A549 (cell line): ENCODE results near the gene ZNF385A. TPM values are rescaled to one million over a fixed set of nuclear protein-coding genes. Genes with fewer than 3 reads are reported as not detected.

Experiments used
- ATAC-seq, 2 experiments: fragments of 200-7000 bp in 1 of 2; fragments of >200 bp in 1 of 2; cut with Nextera tagmentation in 1 of 2; cut with Tn5 transposase in 1 of 2; 3 replicates each; pipeline versions ENCODE4 v1.8.0 to v1.9.1; 2018 to 2020; ENCODE audit warnings: mild to moderate bottlenecking in 1 of 2, moderate library complexity in 1 of 2
- CTCF ChIA-PET: fragments of 300-600 bp; sonication (Branson Sonifier 250); formaldehyde crosslinking; extraction: SDS; loops from one replicate; lab custom pipeline; 2021; ENCODE audit warnings: antibody characterized with exemption, inconsistent platforms; lab: Yijun Ruan, JAX
- POLR2A ChIA-PET: fragments of 350-600 bp; formaldehyde crosslinking; extraction: SDS; loops from one replicate; lab custom pipeline; 2021; ENCODE audit warnings: antibody characterized with exemption, inconsistent platforms; lab: Yijun Ruan, JAX
- DNase-seq, 2 experiments: peaks; one replicate each; pipeline versions ENCODE4 v3.0.0 to v3.0.0-alpha.2; 2011 to 2016; ENCODE audit warnings: low read depth in 1 of 2, low spot score in 1 of 2
- FAIRE-seq: peaks from 2 replicates; lab custom pipeline; 2011; peaks lifted over from hg19 to GRCh38; lab: Jason Lieb, UNC
- H3K27ac ChIP-seq, 2 experiments: fragments of >200 bp; sonication (Bioruptor Twin); formaldehyde crosslinking; 3 replicates each; pipeline ENCODE4 v1.5.1; 2016 to 2017
- H3K4me1 ChIP-seq: fragments of >200 bp; sonication (Bioruptor Twin); formaldehyde crosslinking; 3 replicates; pipeline ENCODE4 v1.6.1; 2016
- H3K4me2 ChIP-seq: fragments of >200 bp; sonication (Bioruptor Twin); formaldehyde crosslinking; 3 replicates; pipeline ENCODE4 v1.6.1; 2016
- H3K4me3 ChIP-seq: fragments of >200 bp; sonication (Bioruptor Twin); formaldehyde crosslinking; 3 replicates; pipeline ENCODE4 v1.5.1; 2016
- H3K9me3 ChIP-seq: fragments of >200 bp; sonication (Bioruptor Twin); formaldehyde crosslinking; 3 replicates; pipeline ENCODE4 v1.6.1; 2016
- BHLHE40 ChIP-seq: IDR thresholded peaks from 2 replicates; pipeline ENCODE4 v1.6.1; 2012; ENCODE audit warnings: low read depth, low read length, inconsistent platforms
- CEBPB ChIP-seq, 2 experiments: fragments of >200 bp in 1 of 2; sonication (Bioruptor Twin) in 1 of 2; formaldehyde crosslinking in 1 of 2; IDR thresholded peaks; 2 replicates each; pipeline ENCODE4 v1.6.1; 2012 to 2016
- CHD4 ChIP-seq: fragments of 200-600 bp; sonication (generic); IDR thresholded peaks from 2 replicates; pipeline ENCODE4 v1.6.1; 2016; ENCODE audit warnings: antibody characterized with exemption, mild to moderate bottlenecking, borderline replicate concordance
- EP300 ChIP-seq, 2 experiments: fragments of >200 bp; sonication (Bioruptor Twin); formaldehyde crosslinking; IDR thresholded peaks; 2 replicates in 1 of 2; 3 replicates in 1 of 2; pipeline ENCODE4 v1.6.1; 2016 to 2017
- ESRRA ChIP-seq: fragments of 150-350 bp; IDR thresholded peaks from 2 replicates; pipeline ENCODE4 v1.6.1; 2014; ENCODE audit warnings: mild to moderate bottlenecking, low read length, borderline replicate concordance
- FOSL2 ChIP-seq, 2 experiments: fragments of 450-650 bp in 1 of 2; fragments of >200 bp in 1 of 2; sonication (Bioruptor Twin) in 1 of 2; formaldehyde crosslinking; IDR thresholded peaks; 2 replicates each; pipeline versions ENCODE4 v1.5.0 to v1.6.1; 2016 to 2020; ENCODE audit warnings: mild to moderate bottlenecking in 1 of 2, moderate library complexity in 1 of 2
- GATA3 ChIP-seq: IDR thresholded peaks from 2 replicates; pipeline ENCODE4 v1.6.1; 2012; ENCODE audit warnings: borderline replicate concordance
- HDAC2 ChIP-seq: fragments of 200-600 bp; sonication (generic); IDR thresholded peaks from 2 replicates; pipeline ENCODE4 v1.6.1; 2016
- HOXB5 ChIP-seq: fragments of 250-450 bp; sonication (Bioruptor Pico); IDR thresholded peaks from 2 replicates; pipeline ENCODE4 v1.5.0; 2020; ENCODE audit warnings: mild to moderate bottlenecking, moderate library complexity
- JUN ChIP-seq, 2 experiments: fragments of >200 bp; sonication (Bioruptor Twin); formaldehyde crosslinking; IDR thresholded peaks; 2 replicates in 1 of 2; 3 replicates in 1 of 2; pipeline ENCODE4 v1.6.1; 2016 to 2017
- KDM1A ChIP-seq: fragments of 200-600 bp; sonication (generic); IDR thresholded peaks from 2 replicates; pipeline ENCODE4 v1.6.1; 2016; ENCODE audit warnings: low read depth, mild to moderate bottlenecking
- MAFK ChIP-seq: fragments of 450-650 bp; IDR thresholded peaks from 2 replicates; pipeline ENCODE4 v1.6.1; 2014; ENCODE audit not compliant: partially characterized antibody
- NPAS2 ChIP-seq: fragments of 250-450 bp; sonication (Bioruptor Pico); IDR thresholded peaks from 2 replicates; pipeline ENCODE4 v1.8.0; 2022; ENCODE audit warnings: mild to moderate bottlenecking, moderate library complexity, borderline replicate concordance
- PBX3 ChIP-seq: IDR thresholded peaks from 2 replicates; pipeline ENCODE4 v1.6.1; 2012
- RAD21 ChIP-seq, 2 experiments: fragments of >200 bp in 1 of 2; sonication (Bioruptor Twin) in 1 of 2; formaldehyde crosslinking in 1 of 2; IDR thresholded peaks in 1 of 2; conservative IDR thresholded peaks in 1 of 2; 2 replicates in 1 of 2; 3 replicates in 1 of 2; pipeline ENCODE4 v1.6.1; 2012 to 2018; ENCODE audit warnings: inconsistent platforms in 1 of 2
- RCOR1 ChIP-seq: fragments of 150-350 bp; IDR thresholded peaks from 2 replicates; pipeline ENCODE4 v1.6.1; 2014; ENCODE audit warnings: antibody characterized with exemption, low read length, low read depth
- RNF2 ChIP-seq: fragments of 200-600 bp; sonication (generic); IDR thresholded peaks from 2 replicates; pipeline ENCODE4 v1.6.1; 2016; ENCODE audit warnings: low read depth, mild to moderate bottlenecking, antibody characterized with exemption, moderate library complexity, borderline replicate concordance
- SMC3 ChIP-seq: fragments of >200 bp; sonication (Bioruptor Twin); formaldehyde crosslinking; IDR thresholded peaks from 3 replicates; pipeline ENCODE4 v1.6.1; 2018; ENCODE audit warnings: inconsistent platforms
- USF2 ChIP-seq: fragments of 450-650 bp; IDR thresholded peaks from 2 replicates; pipeline ENCODE4 v1.6.1; 2014; ENCODE audit warnings: antibody characterized with exemption
- ZC3H11A ChIP-seq: fragments of 450-650 bp; IDR thresholded peaks from 2 replicates; pipeline ENCODE4 v1.6.1; 2014; ENCODE audit warnings: antibody characterized with exemption, mild to moderate bottlenecking
- ZNF302 ChIP-seq: fragments of 250-450 bp; sonication (Bioruptor Pico); IDR thresholded peaks from 2 replicates; pipeline ENCODE4 v1.9.0; 2021; ENCODE audit warnings: inconsistent platforms, mild to moderate bottlenecking, moderate library complexity
- ZSCAN20 ChIP-seq: fragments of 250-450 bp; sonication (Bioruptor Pico); IDR thresholded peaks from 2 replicates; pipeline ENCODE4 v1.8.0; 2022; ENCODE audit warnings: mild to moderate bottlenecking, moderate library complexity
- WGBS: methylation state at CpG from one replicate; pipeline ENCODE4 v1.1.6; 2017; ENCODE audit errors: missing lambda C conversion rate; 5-methylcytosine and 5-hydroxymethylcytosine counted together
- polyA plus RNA-seq, 4 experiments: library from polyadenylated mRNA; depleted of rRNA in 3 of 4; stranded (reverse); fragments of >200 nt; fragmentation: RNase III in 1 of 4; extraction: RNeasy Plus Mini Kit Qiagen cat#74134 plus additional on column Dnase treatment in 1 of 4; gene quantifications; 2 replicates in 3 of 4; 3 replicates in 1 of 4; pipeline ENCODE4 v1.2.3, GENCODE V29; 2011 to 2017
- TF ChIP-seq, protein P1 (sequence below): IDR thresholded peaks from 2 replicates; pipeline ENCODE4 v1.6.1; 2012
- TF ChIP-seq, protein P2 (sequence below): fragments of >200 bp; sonication (Bioruptor Twin); formaldehyde crosslinking; IDR thresholded peaks from 3 replicates; pipeline ENCODE4 v1.5.1; 2016

Gene ZNF385A
- polyA plus RNA-seq, 2 of the 4 experiments (the other 2 are of a cell fraction) = 1.8 to 14.9 TPM

GRCh38 chr12:54364413-54364812 lies 20.1 kb downstream of the ZNF385A start, which contains the start of gene GPR84 (continued):
- TF ChIP-seq NPAS2 (CRISPR knock-in tag) (no peak), ZSCAN20 (CRISPR knock-in tag) (no peak), MAFK (no peak)

- TF ChIP-seq HOXB5 = no peak
- no peak for TF ChIP-seq EP300 (IDR thresholded peaks at IDR 0.05)
- TF ChIP-seq RCOR1 = no peak
- no peak for TF ChIP-seq MAFK
- no peak for TF ChIP-seq GATA3
- no peak for TF ChIP-seq FOSL2 (IDR thresholded peaks at IDR 0.05)
- TF ChIP-seq FOSL2 (CRISPR knock-in tag; IDR thresholded peaks at IDR 0.05) = no peak
- TF ChIP-seq CEBPB (IDR thresholded peaks at IDR 0.05) = no peak
- no peak for TF ChIP-seq ZNF302 (CRISPR knock-in tag)
- no peak for TF ChIP-seq HDAC2
- 61% methylated on average over 6 of the region's 6 CpGs for WGBS
- H3K9me3 ChIP-seq = no peaks in the 10 kb centered on the region
- ChIA-PET CTCF (interaction anchor here (0.6 to 9.2 kb wide), 15 partner anchors 7 to 378 kb away, joined by 3 to 125 read pairs (median 5); partner anchors contain the start of gene HOXC10), POLR2A (no interaction called here)
- no peak overlapping the region for H3K4me2 ChIP-seq
- no peak overlapping the region for H3K4me3 ChIP-seq
- ATAC-seq (no peak), DNase-seq (no peak), FAIRE-seq (no peak)
- H3K27ac ChIP-seq = no peak overlapping the region
- H3K4me1 ChIP-seq = peaks cover 20% of the 10 kb centered on the region
Observed at GRCh38 chr12:54363618-54364017, 20.9 kb downstream of the ZNF385A start.

DNA sequence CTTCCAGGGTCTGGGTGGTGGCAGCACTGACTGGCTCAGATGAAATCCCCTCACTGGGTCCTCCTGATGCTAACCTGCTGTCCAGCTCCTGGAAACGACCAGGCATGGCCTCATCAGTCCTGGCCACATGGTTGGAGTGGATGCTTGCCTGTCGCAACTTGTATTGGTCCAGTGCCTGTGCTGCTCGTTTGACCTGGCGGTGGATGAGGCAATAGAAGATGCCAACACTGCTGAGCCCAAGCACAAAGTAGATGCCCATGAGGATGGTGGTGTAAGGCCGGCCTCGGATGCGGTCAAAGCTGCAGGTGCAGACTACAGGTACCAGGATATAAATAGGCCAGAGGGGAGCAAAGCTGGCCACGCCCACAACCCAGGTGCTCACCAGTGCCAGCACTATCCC lies 21.5 kb downstream of the ZNF385A start:
- DNase-seq (no peak), FAIRE-seq (no peak), ATAC-seq (no peak)
- WGBS = 88% methylated on average over 6 of the region's 8 CpGs
- ChIA-PET POLR2A (no interaction called here), CTCF (interaction anchor here (0.5 to 9.2 kb wide), 19 partner anchors 8 to 616 kb away, joined by 3 to 125 read pairs (median 5); partner anchors contain the start of gene HOXC10)
- no peak overlapping the region for H3K4me2 ChIP-seq
- TF ChIP-seq NPAS2 (CRISPR knock-in tag) (no peak), RCOR1 (no peak), JUN (IDR thresholded peaks at IDR 0.05) (no peak), RNF2 (no peak), KDM1A (no peak), CHD4 (no peak)
- no peak overlapping the region for H3K27ac ChIP-seq
- no peaks in the 10 kb centered on the region for H3K9me3 ChIP-seq
- peaks cover 22% of the 10 kb centered on the region for H3K4me1 ChIP-seq
- H3K4me3 ChIP-seq = no peak overlapping the region

DNA sequence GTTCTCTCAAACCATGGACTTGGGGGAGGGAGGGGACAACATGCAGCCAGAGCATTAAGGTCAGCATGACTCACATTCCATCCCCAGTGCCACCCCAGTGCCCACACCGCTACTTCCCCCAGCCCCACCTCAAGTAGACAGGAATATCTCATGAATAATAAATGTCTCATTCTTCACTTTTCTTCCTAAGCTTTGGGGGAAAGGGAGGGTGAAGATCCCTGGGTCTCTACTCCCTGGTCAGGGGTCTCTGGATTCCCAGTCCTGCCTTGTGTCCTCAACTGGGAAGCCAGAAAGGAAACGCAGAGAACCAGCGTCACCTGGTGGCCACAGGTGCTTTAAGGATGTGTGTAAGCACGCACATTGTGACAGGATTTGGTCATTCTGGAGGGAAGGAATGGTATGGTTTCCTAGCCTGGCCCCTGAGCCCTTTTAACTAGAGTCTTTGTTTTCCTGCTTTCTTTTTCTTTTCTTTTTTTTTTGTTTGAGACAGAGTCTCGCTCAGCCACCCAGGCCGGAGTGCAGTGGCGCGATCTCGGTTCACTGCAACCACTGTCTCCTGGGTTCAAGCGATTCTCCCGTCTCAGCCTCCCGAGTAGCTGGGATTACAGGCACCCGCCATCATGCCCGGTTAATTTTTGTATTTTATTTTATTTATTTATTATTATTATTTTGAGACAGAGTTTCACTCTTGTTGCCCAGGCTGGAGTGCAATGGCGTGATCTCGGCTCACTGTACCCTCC lies 23.6 kb downstream of the ZNF385A start:
- DNase-seq (peak; percentile 78 to 88), FAIRE-seq (no peak), ATAC-seq (peak; percentile 49 to 66; a peak in 5 of 6 replicates)
- no peak overlapping the region for H3K4me3 ChIP-seq
- WGBS = 57% methylated on average over 16 of the region's 16 CpGs
- H3K4me1 ChIP-seq = peaks cover 28% of the 10 kb centered on the region
- H3K4me2 ChIP-seq = peak overlapping the region; percentile 63
- no peak for TF ChIP-seq ESRRA
- no peak for TF ChIP-seq PBX3
- no peak for TF ChIP-seq ZC3H11A
- TF ChIP-seq FOSL2 (IDR thresholded peaks at IDR 0.05) = no peak
- TF ChIP-seq FOSL2 (CRISPR knock-in tag; IDR thresholded peaks at IDR 0.05) = peak; percentile 37; the same call in 1 of the 2 replicates
- no peak for TF ChIP-seq BHLHE40
- no peak for TF ChIP-seq HDAC2
- TF ChIP-seq EP300 (IDR thresholded peaks at IDR 0.05) = no peak
- TF ChIP-seq USF2 = no peak
- peak; percentile 87 for TF ChIP-seq SMC3
- no peak for TF ChIP-seq HOXB5
- peak; percentile 94 to 99 for TF ChIP-seq RAD21 (conservative IDR thresholded peaks at IDR 0.05 in 1 of 2, IDR thresholded peaks at IDR 0.05 in 1 of 2)
- TF ChIP-seq, protein P1, sequence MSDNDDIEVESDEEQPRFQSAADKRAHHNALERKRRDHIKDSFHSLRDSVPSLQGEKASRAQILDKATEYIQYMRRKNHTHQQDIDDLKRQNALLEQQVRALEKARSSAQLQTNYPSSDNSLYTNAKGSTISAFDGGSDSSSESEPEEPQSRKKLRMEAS = peak; percentile 56; the same call in 1 of the 2 replicates
- TF ChIP-seq, protein P2, sequence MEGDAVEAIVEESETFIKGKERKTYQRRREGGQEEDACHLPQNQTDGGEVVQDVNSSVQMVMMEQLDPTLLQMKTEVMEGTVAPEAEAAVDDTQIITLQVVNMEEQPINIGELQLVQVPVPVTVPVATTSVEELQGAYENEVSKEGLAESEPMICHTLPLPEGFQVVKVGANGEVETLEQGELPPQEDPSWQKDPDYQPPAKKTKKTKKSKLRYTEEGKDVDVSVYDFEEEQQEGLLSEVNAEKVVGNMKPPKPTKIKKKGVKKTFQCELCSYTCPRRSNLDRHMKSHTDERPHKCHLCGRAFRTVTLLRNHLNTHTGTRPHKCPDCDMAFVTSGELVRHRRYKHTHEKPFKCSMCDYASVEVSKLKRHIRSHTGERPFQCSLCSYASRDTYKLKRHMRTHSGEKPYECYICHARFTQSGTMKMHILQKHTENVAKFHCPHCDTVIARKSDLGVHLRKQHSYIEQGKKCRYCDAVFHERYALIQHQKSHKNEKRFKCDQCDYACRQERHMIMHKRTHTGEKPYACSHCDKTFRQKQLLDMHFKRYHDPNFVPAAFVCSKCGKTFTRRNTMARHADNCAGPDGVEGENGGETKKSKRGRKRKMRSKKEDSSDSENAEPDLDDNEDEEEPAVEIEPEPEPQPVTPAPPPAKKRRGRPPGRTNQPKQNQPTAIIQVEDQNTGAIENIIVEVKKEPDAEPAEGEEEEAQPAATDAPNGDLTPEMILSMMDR = peak; percentile 97
- no peaks in the 10 kb centered on the region for H3K9me3 ChIP-seq
- ChIA-PET POLR2A (interaction anchor here (0.6 kb wide), 1 partner anchor 24 kb away, joined by 3 read pairs; no protein-coding TSS in a partner anchor), CTCF (interaction anchor here (0.6 to 9.2 kb wide), 50 partner anchors 7 to 1043 kb away, joined by 3 to 125 read pairs (median 4); partner anchors contain the start of genes CBX5, COPZ1, HNRNPA1 and HOXC10)
- peak overlapping the region; percentile 43 to 91; a peak in 5 of 6 replicates for H3K27ac ChIP-seq
